ENCODE data around the gene UBE2Q1. TPM values are rescaled to one million over a fixed set of nuclear protein-coding genes. Genes with fewer than 3 reads are reported as not detected.

The UBE2Q1 gene
- total RNA-seq (41.6 and 46.5 TPM in 2 replicates), polyA plus RNA-seq (60.8 and 77.2 TPM in 2 replicates)

- Histone ChIP-seq H3K9me3 (ENCODE audit: low read depth) (no peaks in the 10 kb centered on the region), H3K4me3 (peak within 1 kb of the TSS; percentile 63), H3K27me3 (no peaks in the 10 kb centered on the region), H3K36me3 (peaks cover 25% of the 10 kb centered on the region), H3K4me1 (ENCODE audit: low read depth) (peaks cover 20% of the 10 kb centered on the region), H3K27ac (peak within 1 kb of the TSS; percentile 88)
- peak; percentile 25 to 61 for DNase-seq (ENCODE audit: low read depth in 1 of 2, low spot score in 1 of 2)
- TF ChIP-seq, protein P1, sequence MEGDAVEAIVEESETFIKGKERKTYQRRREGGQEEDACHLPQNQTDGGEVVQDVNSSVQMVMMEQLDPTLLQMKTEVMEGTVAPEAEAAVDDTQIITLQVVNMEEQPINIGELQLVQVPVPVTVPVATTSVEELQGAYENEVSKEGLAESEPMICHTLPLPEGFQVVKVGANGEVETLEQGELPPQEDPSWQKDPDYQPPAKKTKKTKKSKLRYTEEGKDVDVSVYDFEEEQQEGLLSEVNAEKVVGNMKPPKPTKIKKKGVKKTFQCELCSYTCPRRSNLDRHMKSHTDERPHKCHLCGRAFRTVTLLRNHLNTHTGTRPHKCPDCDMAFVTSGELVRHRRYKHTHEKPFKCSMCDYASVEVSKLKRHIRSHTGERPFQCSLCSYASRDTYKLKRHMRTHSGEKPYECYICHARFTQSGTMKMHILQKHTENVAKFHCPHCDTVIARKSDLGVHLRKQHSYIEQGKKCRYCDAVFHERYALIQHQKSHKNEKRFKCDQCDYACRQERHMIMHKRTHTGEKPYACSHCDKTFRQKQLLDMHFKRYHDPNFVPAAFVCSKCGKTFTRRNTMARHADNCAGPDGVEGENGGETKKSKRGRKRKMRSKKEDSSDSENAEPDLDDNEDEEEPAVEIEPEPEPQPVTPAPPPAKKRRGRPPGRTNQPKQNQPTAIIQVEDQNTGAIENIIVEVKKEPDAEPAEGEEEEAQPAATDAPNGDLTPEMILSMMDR (IDR thresholded peaks at IDR 0.05; ENCODE audit: low read depth, low read length), result no peak
Measured at GRCh38 chr1:154557939-154558719, at the start of gene UBE2Q1. Gene UBE2Q1, minus strand, starts transcription at chr1:154558662. Its CDS starts 109 bp downstream, at chr1:154558553.

GRCh38 chr1:154607609-154608396 lies 49.3 kb upstream of the UBE2Q1 start, which contains the start of gene ADAR:
Gene ADAR, minus strand, starts transcription at chr1:154608186. Its CDS starts 180 bp downstream, at chr1:154608006.
- no peaks in the 10 kb centered on the region for H3K36me3 ChIP-seq
- H3K27ac ChIP-seq, result peak within 1 kb of the TSS; percentile 95
- peak within 1 kb of the TSS; percentile 61 for H3K4me3 ChIP-seq
- H3K27me3 ChIP-seq, result no peaks in the 10 kb centered on the region
- no peaks in the 10 kb centered on the region for H3K4me1 ChIP-seq (ENCODE audit: low read depth)
- no peaks in the 10 kb centered on the region for H3K9me3 ChIP-seq (ENCODE audit: low read depth)
- peak; percentile 81 to 99 for DNase-seq (ENCODE audit: low read depth in 1 of 2, low spot score in 1 of 2)
- TF ChIP-seq, protein P1 (IDR thresholded peaks at IDR 0.05; ENCODE audit: low read depth, low read length), result peak; percentile 3

GRCh38 chr1:154607106-154607608 lies 48.7 kb upstream of the UBE2Q1 start:
- H3K27me3 ChIP-seq, result no peaks in the 10 kb centered on the region
- no peaks in the 10 kb centered on the region for H3K36me3 ChIP-seq
- H3K9me3 ChIP-seq (ENCODE audit: low read depth), result no peaks in the 10 kb centered on the region
- peak overlapping the region; percentile 95 for H3K27ac ChIP-seq
- TF ChIP-seq, protein P1 (IDR thresholded peaks at IDR 0.05; ENCODE audit: low read depth, low read length), result no peak
- peak overlapping the region; percentile 61 for H3K4me3 ChIP-seq
- DNase-seq (ENCODE audit: low read depth in 1 of 2, low spot score in 1 of 2), result peak in 1 of 2 donors; percentile 52
- no peaks in the 10 kb centered on the region for H3K4me1 ChIP-seq (ENCODE audit: low read depth)

DNA sequence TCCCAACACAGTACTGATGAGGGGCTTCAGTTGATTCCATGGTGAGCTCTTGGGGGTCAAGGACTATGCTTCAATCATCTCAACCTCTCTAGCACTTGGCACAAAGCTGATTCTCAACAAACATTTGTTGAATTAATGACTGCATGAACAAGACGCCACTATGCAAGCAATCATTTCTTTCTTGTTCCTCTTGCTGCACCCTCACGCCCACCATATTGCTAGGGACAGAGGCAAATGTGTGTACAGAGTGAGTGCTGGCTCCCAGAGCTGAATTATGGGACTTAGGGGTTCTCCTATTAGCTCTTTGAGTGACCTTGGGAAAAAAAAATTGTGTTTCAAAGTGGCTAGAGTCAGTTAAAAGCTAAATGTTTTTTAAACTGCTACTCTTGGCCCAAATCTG lies 47.1 kb upstream of the UBE2Q1 start:
- Histone ChIP-seq H3K9me3 (ENCODE audit: low read depth) (no peaks in the 10 kb centered on the region), H3K27me3 (no peaks in the 10 kb centered on the region), H3K36me3 (peaks cover 8% of the 10 kb centered on the region), H3K27ac (no peak overlapping the region), H3K4me1 (ENCODE audit: low read depth) (no peaks in the 10 kb centered on the region), H3K4me3 (no peak overlapping the region)
- TF ChIP-seq, protein P1 (IDR thresholded peaks at IDR 0.05; ENCODE audit: low read depth, low read length), result no peak
- no peak for DNase-seq (ENCODE audit: low read depth in 1 of 2, low spot score in 1 of 2)

- no peaks in the 10 kb centered on the region for H3K9me3 ChIP-seq (ENCODE audit: low read depth)
- H3K4me3 ChIP-seq, result no peak overlapping the region
- TF ChIP-seq, protein P1 (IDR thresholded peaks at IDR 0.05; ENCODE audit: low read depth, low read length), result no peak
- DNase-seq (ENCODE audit: low read depth in 1 of 2, low spot score in 1 of 2), result no peak
- no peak overlapping the region for H3K27ac ChIP-seq
- no peaks in the 10 kb centered on the region for H3K27me3 ChIP-seq
- H3K36me3 ChIP-seq, result peaks cover 9% of the 10 kb centered on the region
- peaks cover 11% of the 10 kb centered on the region for H3K4me1 ChIP-seq (ENCODE audit: low read depth)
Measured at GRCh38 chr1:154603317-154603716, 44.9 kb upstream of the UBE2Q1 start.

Data from cardiac muscle cell (in vitro differentiated cells and primary cell).